IMR-90 (cell line): Measurements from ENCODE around the gene IZUMO2. TPM values are rescaled to one million over a fixed set of nuclear protein-coding genes. Genes with fewer than 3 reads are reported as not detected.

Experiments used
- ATAC-seq: fragments of 200-7000 bp; cut with Tn5 transposase; 2 replicates; pipeline ENCODE4 v1.9.1; 2020; ENCODE audit warnings: low read depth, mild to moderate bottlenecking, moderate library complexity
- BruUV-seq: library from RNA; stranded (reverse); fragments of 400-500 nt; replicated peaks from 2 replicates; lab custom pipeline; 2021; lab: Mats Ljungman, UMichigan
- CTCF ChIA-PET: fragments of 300-600 bp; formaldehyde crosslinking; extraction: SDS; loops from one replicate; lab custom pipeline; 2021; ENCODE audit warnings: antibody characterized with exemption; lab: Yijun Ruan, JAX
- POLR2A ChIA-PET: fragments of 300-600 bp; sonication (Branson Sonifier 250); formaldehyde crosslinking; loops from one replicate; lab custom pipeline; 2022; ENCODE audit warnings: antibody characterized with exemption; ENCODE audit not compliant: unreplicated experiment; lab: Charles Lee
- DNase-seq: peaks from one replicate; pipeline ENCODE4 v3.0.0; 2013
- H2AFZ ChIP-seq: replicated peaks from 2 replicates; pipeline ENCODE3; 2013; ENCODE audit warnings: low read length, mild to moderate bottlenecking; ENCODE audit not compliant: poor library complexity
- H2AK5ac ChIP-seq: 2 replicates; pipeline ENCODE4 v1.6.1; 2013; ENCODE audit warnings: low read depth, low read length, inconsistent platforms
- H2AK9ac ChIP-seq: replicated peaks from 2 replicates; pipeline ENCODE3; 2013; ENCODE audit warnings: mild to moderate bottlenecking, low read depth, low read length, moderate library complexity; ENCODE audit not compliant: poor library complexity
- H2BK120ac ChIP-seq: 2 replicates; pipeline ENCODE4 v1.6.1; 2013; ENCODE audit warnings: low read depth, low read length, inconsistent platforms
- H2BK15ac ChIP-seq: 3 replicates; pipeline ENCODE4 v1.6.1; 2013; ENCODE audit warnings: low read depth, low read length, inconsistent platforms
- H2BK20ac ChIP-seq: 2 replicates; pipeline ENCODE4 v1.6.1; 2013; ENCODE audit warnings: low read depth, mild to moderate bottlenecking, inconsistent platforms, low read length, moderate library complexity
- H2BK5ac ChIP-seq: 2 replicates; pipeline ENCODE4 v1.6.1; 2013; ENCODE audit warnings: mild to moderate bottlenecking, low read depth, low read length, inconsistent platforms; ENCODE audit not compliant: poor library complexity, severe bottlenecking
- H3K14ac ChIP-seq: replicated peaks from 2 replicates; pipeline ENCODE4 v1.6.1; 2013; ENCODE audit warnings: low read depth, low read length, inconsistent platforms
- H3K18ac ChIP-seq: 2 replicates; pipeline ENCODE4 v1.6.1; 2013; ENCODE audit warnings: low read depth, low read length, control low read depth
- H3K23ac ChIP-seq: 2 replicates; pipeline ENCODE4 v1.6.1; 2013; ENCODE audit warnings: low read depth, low read length, inconsistent platforms
- H3K27ac ChIP-seq: 2 replicates; pipeline ENCODE4 v1.5.1; 2013; ENCODE audit warnings: mild to moderate bottlenecking, control low read depth, low read length; ENCODE audit not compliant: insufficient read depth
- H3K27me3 ChIP-seq: 2 replicates; pipeline ENCODE4 v1.6.1; 2013; ENCODE audit warnings: low read length; ENCODE audit not compliant: control insufficient read depth, insufficient read depth
- H3K36me3 ChIP-seq: 2 replicates; pipeline ENCODE4 v1.6.1; 2013; ENCODE audit warnings: low read length, mixed read lengths; ENCODE audit not compliant: control insufficient read depth, insufficient read depth
- H3K4ac ChIP-seq: 2 replicates; pipeline ENCODE4 v1.6.1; 2013; ENCODE audit warnings: low read depth, low read length, inconsistent platforms
- H3K4me1 ChIP-seq: 2 replicates; pipeline ENCODE4 v1.6.1; 2013; ENCODE audit warnings: low read length, mixed read lengths; ENCODE audit not compliant: control insufficient read depth, insufficient read depth
- H3K4me2 ChIP-seq: 2 replicates; pipeline ENCODE4 v1.6.1; 2013; ENCODE audit warnings: low read depth, mild to moderate bottlenecking, control low read depth, low read length, moderate library complexity
- H3K4me3 ChIP-seq: 2 replicates; pipeline ENCODE4 v1.5.1; 2013; ENCODE audit warnings: low read depth, mild to moderate bottlenecking, control low read depth, low read length, moderate library complexity; ENCODE audit not compliant: insufficient read depth
- H3K56ac ChIP-seq: 2 replicates; pipeline ENCODE4 v1.6.1; 2013; ENCODE audit warnings: low read length, inconsistent platforms; ENCODE audit not compliant: insufficient read depth; ENCODE audit errors: extremely low read depth
- H3K79me1 ChIP-seq, 2 experiments: 2 replicates each; pipeline ENCODE4 v1.6.1; 2013; ENCODE audit warnings: low read length in 2 of 2, inconsistent platforms in 1 of 2, low read depth in 1 of 2
- H3K9ac ChIP-seq: 2 replicates; pipeline ENCODE4 v1.6.1; 2013; ENCODE audit warnings: low read depth, low read length, control low read depth
- H3K9me1 ChIP-seq: 2 replicates; pipeline ENCODE4 v1.6.1; 2013; ENCODE audit warnings: low read length, inconsistent platforms; ENCODE audit not compliant: insufficient read depth
- H3K9me3 ChIP-seq: 2 replicates; pipeline ENCODE4 v1.6.1; 2013; ENCODE audit warnings: low read length; ENCODE audit not compliant: control insufficient read depth, insufficient read depth
- H4K20me1 ChIP-seq: 2 replicates; pipeline ENCODE4 v1.6.1; 2013; ENCODE audit warnings: low read length, inconsistent platforms; ENCODE audit not compliant: insufficient read depth
- H4K5ac ChIP-seq: 2 replicates; pipeline ENCODE4 v1.6.1; 2013; ENCODE audit warnings: mild to moderate bottlenecking, low read depth, low read length, control low read depth
- H4K8ac ChIP-seq, 2 experiments: 2 replicates each; pipeline ENCODE4 v1.6.1; 2013; ENCODE audit warnings: low read depth in 2 of 2, low read length in 2 of 2, control low read depth in 1 of 2, inconsistent platforms in 1 of 2
- H4K91ac ChIP-seq: 2 replicates; pipeline ENCODE4 v1.6.1; 2013; ENCODE audit warnings: low read depth, low read length, inconsistent platforms; ENCODE audit not compliant: insufficient read depth
- BHLHE40 ChIP-seq: fragments of 150-350 bp; IDR thresholded peaks from 2 replicates; pipeline ENCODE4 v1.6.1; 2016; ENCODE audit warnings: mild to moderate bottlenecking, low read depth, low read length
- CEBPB ChIP-seq: IDR thresholded peaks from 2 replicates; pipeline ENCODE4 v1.6.1; 2012; ENCODE audit warnings: low read depth, low read length, improper control_type of control experiment
- CHD1 ChIP-seq: IDR thresholded peaks from 2 replicates; pipeline ENCODE4 v1.6.1; 2012; ENCODE audit warnings: low read depth, low read length, improper control_type of control experiment
- FOS ChIP-seq: fragments of 150-350 bp; IDR thresholded peaks from 2 replicates; pipeline ENCODE4 v1.6.1; 2016; ENCODE audit warnings: low read depth, low read length
- MAFK ChIP-seq: IDR thresholded peaks from 2 replicates; pipeline ENCODE4 v1.6.1; 2012; ENCODE audit warnings: low read depth, low read length, improper control_type of control experiment
- MAZ ChIP-seq: IDR thresholded peaks from 2 replicates; pipeline ENCODE4 v1.6.1; 2012; ENCODE audit warnings: low read depth, mild to moderate bottlenecking, low read length, improper control_type of control experiment, moderate library complexity, borderline replicate concordance
- MXI1 ChIP-seq: IDR thresholded peaks from 2 replicates; pipeline ENCODE4 v1.6.1; 2012; ENCODE audit warnings: low read depth, mild to moderate bottlenecking, low read length, moderate library complexity, borderline replicate concordance
- NFE2L2 ChIP-seq: fragments of 150-350 bp; IDR thresholded peaks from 2 replicates; pipeline ENCODE4 v1.6.1; 2016; ENCODE audit warnings: low read depth, mild to moderate bottlenecking, low read length
- POLR2A ChIP-seq: IDR thresholded peaks from 2 replicates; pipeline ENCODE4 v1.6.1; 2012; ENCODE audit warnings: mild to moderate bottlenecking, low read depth, low read length
- RAD21 ChIP-seq: IDR thresholded peaks from 2 replicates; pipeline ENCODE4 v1.6.1; 2012; ENCODE audit warnings: low read length, improper control_type of control experiment
- RCOR1 ChIP-seq: IDR thresholded peaks from 2 replicates; pipeline ENCODE4 v1.6.1; 2012; ENCODE audit warnings: mild to moderate bottlenecking, low read length, improper control_type of control experiment; ENCODE audit not compliant: insufficient replicate concordance
- RFX5 ChIP-seq: IDR thresholded peaks from 2 replicates; pipeline ENCODE4 v1.8.0; 2012; ENCODE audit warnings: low read depth, mild to moderate bottlenecking, low read length, moderate library complexity
- SMC3 ChIP-seq: fragments of 150-350 bp; IDR thresholded peaks from 2 replicates; pipeline ENCODE4 v1.6.1; 2016; ENCODE audit warnings: low read depth, mild to moderate bottlenecking, antibody characterized with exemption, low read length, moderate library complexity
- dilution Hi-C: fragments of 300-500 bp; cut with HindIII; formaldehyde crosslinking; loops from one replicate; pipeline ENCODE4 v1.14.3; 2018; ENCODE audit warnings: low sequenced_read_pairs; ENCODE audit not compliant: unreplicated experiment
- in situ Hi-C: fragments of 300-500 bp; cut with MboI; formaldehyde crosslinking; loops from 3 replicates; pipeline ENCODE4 v1.14.3; 2019; ENCODE audit warnings: low sequenced_read_pairs, inconsistent platforms, mixed read lengths
- intact Hi-C: fragments of 100-400 bp; cut with micrococcal nuclease; formaldehyde crosslinking; loops from 2 replicates; pipeline ENCODE4 v1.10.0; 2022
- polyA plus RNA-seq, 3 experiments: library from polyadenylated mRNA; depleted of rRNA; stranded (reverse); fragments of >200 nt; gene quantifications; 2 replicates each; pipeline ENCODE4 v1.2.3, GENCODE V29; 2012; ENCODE audit warnings: low replicate concordance in 1 of 3
- total RNA-seq: library from RNA; depleted of rRNA; stranded (reverse); fragments of >200 nt; gene quantifications from 2 replicates; pipeline ENCODE4 v1.2.3, GENCODE V29; 2012
- TF ChIP-seq, protein P1 (sequence below): fragments of 150-350 bp; IDR thresholded peaks from 2 replicates; pipeline ENCODE4 v1.6.1; 2017; ENCODE audit warnings: mild to moderate bottlenecking, antibody characterized with exemption, low read length, low read depth
- TF ChIP-seq, protein P2 (sequence below): conservative IDR thresholded peaks from 2 replicates; pipeline ENCODE4 v1.5.1; 2012; ENCODE audit warnings: mild to moderate bottlenecking, low read depth, low read length, improper control_type of control experiment
- TF ChIP-seq, protein P3 (sequence below): fragments of 150-350 bp; IDR thresholded peaks from 2 replicates; pipeline ENCODE4 v1.6.1; 2016; ENCODE audit warnings: low read depth, mild to moderate bottlenecking, low read length, moderate library complexity, borderline replicate concordance

Gene IZUMO2
- total and polyA plus RNA-seq, 2 of the 4 experiments (the other 2 are of a cell fraction): not detected

DNA sequence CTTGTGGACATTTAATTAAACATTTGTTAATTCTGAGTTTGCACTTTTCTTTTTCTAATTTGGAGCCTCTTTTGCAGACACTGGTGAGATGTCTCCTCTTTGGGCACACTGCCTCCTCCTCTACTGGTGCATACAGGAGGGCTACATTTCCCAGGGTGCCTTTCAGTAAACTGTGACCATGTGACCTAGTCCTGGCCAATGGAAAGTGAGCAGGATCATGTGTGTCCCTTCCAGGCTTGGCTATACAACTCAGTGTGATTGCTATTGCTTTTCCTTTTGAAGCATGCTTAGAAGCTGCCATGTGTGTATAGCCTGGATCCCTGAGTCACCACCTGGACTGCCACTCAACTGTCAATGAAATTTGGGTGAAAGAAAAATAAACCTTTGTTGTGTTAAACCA lies 4.5 kb downstream of the IZUMO2 start:
- POLR2A ChIA-PET: no interaction called here
- no peaks in the 10 kb centered on the region for H3K4me1 ChIP-seq
- in situ Hi-C loops (no loop called here), intact Hi-C loops (no loop called here), dilution Hi-C loops (no loop called here)
- no peak overlapping the region for H3K14ac ChIP-seq
- H3K23ac ChIP-seq: no peak overlapping the region
- no peak overlapping the region for H2AFZ ChIP-seq
- no peak overlapping the region for H3K9ac ChIP-seq
- H3K79me1 ChIP-seq: no peaks in the 10 kb centered on the region
- no peak overlapping the region for H2BK20ac ChIP-seq
- no peak overlapping the region for H2AK9ac ChIP-seq
- CTCF ChIA-PET: no interaction called here
- peaks cover 9% of the 10 kb centered on the region for H3K9me3 ChIP-seq
- H3K9me1 ChIP-seq: no peaks in the 10 kb centered on the region
- no peak for DNase-seq
- no peaks in the 10 kb centered on the region for H3K36me3 ChIP-seq
- no peak overlapping the region for H3K18ac ChIP-seq
- no peak overlapping the region for H2BK5ac ChIP-seq
- TF ChIP-seq CHD1: no peak
- TF ChIP-seq RCOR1: no peak
- TF ChIP-seq RFX5: no peak
- TF ChIP-seq MXI1: no peak
- no peak for TF ChIP-seq CEBPB
- TF ChIP-seq, protein P1, sequence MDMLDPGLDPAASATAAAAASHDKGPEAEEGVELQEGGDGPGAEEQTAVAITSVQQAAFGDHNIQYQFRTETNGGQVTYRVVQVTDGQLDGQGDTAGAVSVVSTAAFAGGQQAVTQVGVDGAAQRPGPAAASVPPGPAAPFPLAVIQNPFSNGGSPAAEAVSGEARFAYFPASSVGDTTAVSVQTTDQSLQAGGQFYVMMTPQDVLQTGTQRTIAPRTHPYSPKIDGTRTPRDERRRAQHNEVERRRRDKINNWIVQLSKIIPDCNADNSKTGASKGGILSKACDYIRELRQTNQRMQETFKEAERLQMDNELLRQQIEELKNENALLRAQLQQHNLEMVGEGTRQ: no peak
- TF ChIP-seq FOS: no peak
- no peak for TF ChIP-seq MAZ
- no peak for TF ChIP-seq RAD21
- TF ChIP-seq, protein P2, sequence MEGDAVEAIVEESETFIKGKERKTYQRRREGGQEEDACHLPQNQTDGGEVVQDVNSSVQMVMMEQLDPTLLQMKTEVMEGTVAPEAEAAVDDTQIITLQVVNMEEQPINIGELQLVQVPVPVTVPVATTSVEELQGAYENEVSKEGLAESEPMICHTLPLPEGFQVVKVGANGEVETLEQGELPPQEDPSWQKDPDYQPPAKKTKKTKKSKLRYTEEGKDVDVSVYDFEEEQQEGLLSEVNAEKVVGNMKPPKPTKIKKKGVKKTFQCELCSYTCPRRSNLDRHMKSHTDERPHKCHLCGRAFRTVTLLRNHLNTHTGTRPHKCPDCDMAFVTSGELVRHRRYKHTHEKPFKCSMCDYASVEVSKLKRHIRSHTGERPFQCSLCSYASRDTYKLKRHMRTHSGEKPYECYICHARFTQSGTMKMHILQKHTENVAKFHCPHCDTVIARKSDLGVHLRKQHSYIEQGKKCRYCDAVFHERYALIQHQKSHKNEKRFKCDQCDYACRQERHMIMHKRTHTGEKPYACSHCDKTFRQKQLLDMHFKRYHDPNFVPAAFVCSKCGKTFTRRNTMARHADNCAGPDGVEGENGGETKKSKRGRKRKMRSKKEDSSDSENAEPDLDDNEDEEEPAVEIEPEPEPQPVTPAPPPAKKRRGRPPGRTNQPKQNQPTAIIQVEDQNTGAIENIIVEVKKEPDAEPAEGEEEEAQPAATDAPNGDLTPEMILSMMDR: no peak
- TF ChIP-seq, protein P3, sequence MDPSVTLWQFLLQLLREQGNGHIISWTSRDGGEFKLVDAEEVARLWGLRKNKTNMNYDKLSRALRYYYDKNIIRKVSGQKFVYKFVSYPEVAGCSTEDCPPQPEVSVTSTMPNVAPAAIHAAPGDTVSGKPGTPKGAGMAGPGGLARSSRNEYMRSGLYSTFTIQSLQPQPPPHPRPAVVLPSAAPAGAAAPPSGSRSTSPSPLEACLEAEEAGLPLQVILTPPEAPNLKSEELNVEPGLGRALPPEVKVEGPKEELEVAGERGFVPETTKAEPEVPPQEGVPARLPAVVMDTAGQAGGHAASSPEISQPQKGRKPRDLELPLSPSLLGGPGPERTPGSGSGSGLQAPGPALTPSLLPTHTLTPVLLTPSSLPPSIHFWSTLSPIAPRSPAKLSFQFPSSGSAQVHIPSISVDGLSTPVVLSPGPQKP: no peak
- TF ChIP-seq NFE2L2: no peak
- TF ChIP-seq SMC3: no peak
- no peak for TF ChIP-seq POLR2A
- TF ChIP-seq BHLHE40: no peak
- TF ChIP-seq MAFK: no peak
- no peak overlapping the region for H4K8ac ChIP-seq
- H2AK5ac ChIP-seq: no peak overlapping the region
- no peak overlapping the region for H4K5ac ChIP-seq
- no peak overlapping the region for H2BK120ac ChIP-seq
- no peak overlapping the region for H3K4ac ChIP-seq
- no peak for ATAC-seq
- BruUV-seq: no TSS peak
- no peak overlapping the region for H3K56ac ChIP-seq
- no peak overlapping the region for H3K4me2 ChIP-seq
- no peak overlapping the region for H2BK15ac ChIP-seq
- no peaks in the 10 kb centered on the region for H4K20me1 ChIP-seq
- H3K27ac ChIP-seq: no peak overlapping the region
- H3K4me3 ChIP-seq: no peak overlapping the region
- no peaks in the 10 kb centered on the region for H3K27me3 ChIP-seq
- H4K91ac ChIP-seq: no peak overlapping the region
